K562 (cell line): ENCODE results near the gene YBX2. TPM values are rescaled to one million over a fixed set of nuclear protein-coding genes. Genes with fewer than 3 reads are reported as not detected.

Experiments
- ARID2 ChIP-seq: fragments of 450-650 bp; IDR thresholded peaks from 2 replicates; pipeline ENCODE4 v1.6.1; 2017; ENCODE audit warnings: antibody characterized with exemption, mild to moderate bottlenecking
- BMI1 ChIP-seq: fragments of 150-350 bp; IDR thresholded peaks from 2 replicates; pipeline ENCODE4 v1.6.1; 2014; ENCODE audit warnings: low read length
- CBX8 ChIP-seq: fragments of 200-600 bp; sonication (generic); IDR thresholded peaks from 2 replicates; pipeline ENCODE4 v1.6.1; 2012; ENCODE audit warnings: borderline replicate concordance, mixed run types, low read depth, mild to moderate bottlenecking, moderate library complexity, mixed read lengths, low read length, control low read depth, inconsistent platforms; ENCODE audit not compliant: poor library complexity, severe bottlenecking; ENCODE audit errors: extremely low read depth
- CC2D1A ChIP-seq: fragments of 450-650 bp; IDR thresholded peaks from 2 replicates; pipeline ENCODE4 v1.6.1; 2017; ENCODE audit warnings: mild to moderate bottlenecking
- CTBP1 ChIP-seq: fragments of 450-650 bp; IDR thresholded peaks from 2 replicates; pipeline ENCODE4 v1.6.1; 2016; ENCODE audit warnings: borderline replicate concordance
- NR2C1 ChIP-seq, 2 experiments: fragments of 450-650 bp; IDR thresholded peaks; 2 replicates each; pipeline ENCODE4 v1.6.1; 2017; ENCODE audit warnings: mild to moderate bottlenecking in 2 of 2, antibody characterized with exemption in 1 of 2, inconsistent platforms in 1 of 2, missing compliant biosample characterization in 1 of 2, missing genetic modification characterization in 1 of 2
- PRPF4 ChIP-seq: fragments of 200-400 bp; formaldehyde crosslinking; IDR thresholded peaks from one replicate; pipeline ENCODE4 v1.6.1; 2017; ENCODE audit warnings: low read length, low read depth, mild to moderate bottlenecking; ENCODE audit not compliant: insufficient read depth, poor library complexity, severe bottlenecking
- TRIM24 ChIP-seq, 2 experiments: fragments of 450-650 bp; IDR thresholded peaks; 2 replicates each; pipeline ENCODE4 v1.6.1; 2016
- ZC3H8 ChIP-seq: fragments of 450-650 bp; IDR thresholded peaks from 2 replicates; pipeline ENCODE4 v1.6.1; 2017
- ZFP1 ChIP-seq: fragments of 450-650 bp; formaldehyde crosslinking; IDR thresholded peaks from 2 replicates; pipeline ENCODE4 v1.4.0; 2020; ENCODE audit warnings: mild to moderate bottlenecking, mixed read lengths
- ZFP30 ChIP-seq: fragments of 250-450 bp; sonication (Bioruptor Pico); IDR thresholded peaks from 2 replicates; pipeline ENCODE4 v1.8.0; 2022; ENCODE audit warnings: moderate library complexity, mild to moderate bottlenecking, inconsistent platforms, borderline replicate concordance
- ZNF24 ChIP-seq: fragments of 450-650 bp; IDR thresholded peaks from 2 replicates; pipeline ENCODE4 v1.6.1; 2016
- polyA plus RNA-seq, 8 experiments: library from polyadenylated mRNA; depleted of rRNA in 4 of 8; stranded (reverse) in 5 of 8; unstranded in 3 of 8; fragments of >200 nt; fragmentation: Nextera tagmentation in 2 of 8; fragmentation: Illumina TruSeq in 1 of 8; extraction: Ambion mirVana in 2 of 8; extraction: Trizol in 1 of 8; gene quantifications; 2 replicates each; pipeline versions ENCODE4 v1.2.1 to v1.2.3, GENCODE V29; 2011 to 2014; ENCODE audit warnings: inconsistent platforms in 1 of 8, missing spikeins in 1 of 8
- total RNA-seq, 7 experiments: library from RNA; depleted of rRNA in 6 of 7; stranded (reverse); fragments of >200 nt in 6 of 7; fragmentation: Illumina TruSeq in 2 of 7; extraction: Trizol in 2 of 7; gene quantifications; 2 replicates each; pipeline versions ENCODE4 v1.2.1 to v1.2.3, GENCODE V29; 2011 to 2021; ENCODE audit warnings: low replicate concordance in 1 of 7
- TF ChIP-seq, protein P1 (sequence below): fragments of 250-450 bp; sonication (Bioruptor Pico); IDR thresholded peaks from 2 replicates; pipeline ENCODE4 v1.5.0; 2020; ENCODE audit warnings: mild to moderate bottlenecking, borderline replicate concordance
- TF ChIP-seq, protein P2 (sequence below): fragments of 450-650 bp; IDR thresholded peaks from 2 replicates; pipeline ENCODE4 v1.6.1; 2016; ENCODE audit warnings: missing biosample characterization, missing genetic modification characterization
- TF ChIP-seq, protein P3 (sequence below): IDR thresholded peaks from 3 replicates; pipeline ENCODE4 v1.6.1; 2011; ENCODE audit warnings: borderline replicate concordance, mild to moderate bottlenecking, moderate library complexity; ENCODE audit not compliant: insufficient read length; ENCODE audit errors: extremely low read depth
- TF ChIP-seq, protein P4 (sequence below): fragments of 450-650 bp; IDR thresholded peaks from 2 replicates; pipeline ENCODE4 v1.6.1; 2016; ENCODE audit warnings: borderline replicate concordance
- TF ChIP-seq, protein P5 (sequence below): fragments of 200-800 bp; sonication (Bioruptor generic); IDR thresholded peaks from 2 replicates; pipeline ENCODE4 v1.6.1; 2017; ENCODE audit warnings: missing genetic modification characterization, missing compliant biosample characterization

The YBX2 gene
- total and polyA plus RNA-seq, 9 of the 15 experiments (the other 6 are each of a cell fraction or from before 2014, with no cell fraction given): 0.03 to 0.59 (median 0.27) TPM; not detected in 6

DNA sequence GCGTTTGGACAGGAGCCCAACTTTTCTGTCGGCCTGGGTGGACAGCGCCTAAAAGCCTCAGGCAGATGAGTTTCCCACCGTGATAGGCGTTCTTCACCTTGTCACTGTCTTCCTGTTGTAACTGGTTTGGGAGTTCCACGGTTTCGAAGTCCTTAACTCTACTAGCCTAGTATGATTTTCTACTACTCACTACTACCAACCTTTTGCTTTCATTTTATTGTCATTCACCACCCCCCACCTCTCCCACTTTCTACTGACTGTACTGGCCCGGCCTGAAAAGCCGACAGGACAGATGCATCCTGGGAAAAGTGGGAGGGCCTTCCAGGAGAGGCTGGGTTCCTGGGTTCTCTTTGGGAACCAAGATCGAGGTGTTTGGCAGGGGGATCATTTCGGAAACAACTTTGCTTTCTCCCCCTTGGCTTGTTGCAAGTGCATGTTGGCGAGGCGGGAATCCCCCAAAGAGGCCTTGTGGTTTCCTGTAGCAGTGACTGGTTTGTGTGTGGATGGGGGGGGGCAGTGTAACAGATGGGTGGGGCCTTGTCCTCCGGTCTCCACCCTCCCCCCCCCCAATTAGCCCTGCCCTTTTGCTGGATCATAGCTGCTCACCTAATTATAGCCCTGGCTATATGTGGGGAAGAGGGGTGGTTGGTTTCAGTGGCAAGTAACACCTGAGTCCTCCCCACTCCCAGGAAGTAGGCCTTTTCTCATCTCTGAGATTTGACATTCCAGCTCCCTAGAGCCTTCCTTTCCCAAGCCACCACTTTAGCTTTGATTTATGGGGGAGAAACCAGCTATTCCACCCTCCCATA, 14.4 kb upstream of the YBX2 start (continued):
- TF ChIP-seq, protein P1, sequence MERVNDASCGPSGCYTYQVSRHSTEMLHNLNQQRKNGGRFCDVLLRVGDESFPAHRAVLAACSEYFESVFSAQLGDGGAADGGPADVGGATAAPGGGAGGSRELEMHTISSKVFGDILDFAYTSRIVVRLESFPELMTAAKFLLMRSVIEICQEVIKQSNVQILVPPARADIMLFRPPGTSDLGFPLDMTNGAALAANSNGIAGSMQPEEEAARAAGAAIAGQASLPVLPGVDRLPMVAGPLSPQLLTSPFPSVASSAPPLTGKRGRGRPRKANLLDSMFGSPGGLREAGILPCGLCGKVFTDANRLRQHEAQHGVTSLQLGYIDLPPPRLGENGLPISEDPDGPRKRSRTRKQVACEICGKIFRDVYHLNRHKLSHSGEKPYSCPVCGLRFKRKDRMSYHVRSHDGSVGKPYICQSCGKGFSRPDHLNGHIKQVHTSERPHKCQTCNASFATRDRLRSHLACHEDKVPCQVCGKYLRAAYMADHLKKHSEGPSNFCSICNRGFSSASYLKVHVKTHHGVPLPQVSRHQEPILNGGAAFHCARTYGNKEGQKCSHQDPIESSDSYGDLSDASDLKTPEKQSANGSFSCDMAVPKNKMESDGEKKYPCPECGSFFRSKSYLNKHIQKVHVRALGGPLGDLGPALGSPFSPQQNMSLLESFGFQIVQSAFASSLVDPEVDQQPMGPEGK (CRISPR knock-in tag): no peak
- TF ChIP-seq ZFP30 (CRISPR knock-in tag) (no peak), CTBP1 (no peak), ARID2 (no peak), CC2D1A (no peak), TRIM24 (IDR thresholded peaks at IDR 0.05) (no peak), ZNF24 (no peak), CBX8 (no peak), NR2C1 (IDR thresholded peaks at IDR 0.05) (no peak), NR2C1 (tag; IDR thresholded peaks at IDR 0.05) (no peak), PRPF4 (no peak), ZFP1 (no peak), ZC3H8 (no peak), BMI1 (no peak)
- TF ChIP-seq, protein P2, sequence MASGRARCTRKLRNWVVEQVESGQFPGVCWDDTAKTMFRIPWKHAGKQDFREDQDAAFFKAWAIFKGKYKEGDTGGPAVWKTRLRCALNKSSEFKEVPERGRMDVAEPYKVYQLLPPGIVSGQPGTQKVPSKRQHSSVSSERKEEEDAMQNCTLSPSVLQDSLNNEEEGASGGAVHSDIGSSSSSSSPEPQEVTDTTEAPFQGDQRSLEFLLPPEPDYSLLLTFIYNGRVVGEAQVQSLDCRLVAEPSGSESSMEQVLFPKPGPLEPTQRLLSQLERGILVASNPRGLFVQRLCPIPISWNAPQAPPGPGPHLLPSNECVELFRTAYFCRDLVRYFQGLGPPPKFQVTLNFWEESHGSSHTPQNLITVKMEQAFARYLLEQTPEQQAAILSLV (tag): no peak
- TF ChIP-seq, protein P3, sequence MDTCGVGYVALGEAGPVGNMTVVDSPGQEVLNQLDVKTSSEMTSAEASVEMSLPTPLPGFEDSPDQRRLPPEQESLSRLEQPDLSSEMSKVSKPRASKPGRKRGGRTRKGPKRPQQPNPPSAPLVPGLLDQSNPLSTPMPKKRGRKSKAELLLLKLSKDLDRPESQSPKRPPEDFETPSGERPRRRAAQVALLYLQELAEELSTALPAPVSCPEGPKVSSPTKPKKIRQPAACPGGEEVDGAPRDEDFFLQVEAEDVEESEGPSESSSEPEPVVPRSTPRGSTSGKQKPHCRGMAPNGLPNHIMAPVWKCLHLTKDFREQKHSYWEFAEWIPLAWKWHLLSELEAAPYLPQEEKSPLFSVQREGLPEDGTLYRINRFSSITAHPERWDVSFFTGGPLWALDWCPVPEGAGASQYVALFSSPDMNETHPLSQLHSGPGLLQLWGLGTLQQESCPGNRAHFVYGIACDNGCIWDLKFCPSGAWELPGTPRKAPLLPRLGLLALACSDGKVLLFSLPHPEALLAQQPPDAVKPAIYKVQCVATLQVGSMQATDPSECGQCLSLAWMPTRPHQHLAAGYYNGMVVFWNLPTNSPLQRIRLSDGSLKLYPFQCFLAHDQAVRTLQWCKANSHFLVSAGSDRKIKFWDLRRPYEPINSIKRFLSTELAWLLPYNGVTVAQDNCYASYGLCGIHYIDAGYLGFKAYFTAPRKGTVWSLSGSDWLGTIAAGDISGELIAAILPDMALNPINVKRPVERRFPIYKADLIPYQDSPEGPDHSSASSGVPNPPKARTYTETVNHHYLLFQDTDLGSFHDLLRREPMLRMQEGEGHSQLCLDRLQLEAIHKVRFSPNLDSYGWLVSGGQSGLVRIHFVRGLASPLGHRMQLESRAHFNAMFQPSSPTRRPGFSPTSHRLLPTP: no peak
- TF ChIP-seq, protein P4, sequence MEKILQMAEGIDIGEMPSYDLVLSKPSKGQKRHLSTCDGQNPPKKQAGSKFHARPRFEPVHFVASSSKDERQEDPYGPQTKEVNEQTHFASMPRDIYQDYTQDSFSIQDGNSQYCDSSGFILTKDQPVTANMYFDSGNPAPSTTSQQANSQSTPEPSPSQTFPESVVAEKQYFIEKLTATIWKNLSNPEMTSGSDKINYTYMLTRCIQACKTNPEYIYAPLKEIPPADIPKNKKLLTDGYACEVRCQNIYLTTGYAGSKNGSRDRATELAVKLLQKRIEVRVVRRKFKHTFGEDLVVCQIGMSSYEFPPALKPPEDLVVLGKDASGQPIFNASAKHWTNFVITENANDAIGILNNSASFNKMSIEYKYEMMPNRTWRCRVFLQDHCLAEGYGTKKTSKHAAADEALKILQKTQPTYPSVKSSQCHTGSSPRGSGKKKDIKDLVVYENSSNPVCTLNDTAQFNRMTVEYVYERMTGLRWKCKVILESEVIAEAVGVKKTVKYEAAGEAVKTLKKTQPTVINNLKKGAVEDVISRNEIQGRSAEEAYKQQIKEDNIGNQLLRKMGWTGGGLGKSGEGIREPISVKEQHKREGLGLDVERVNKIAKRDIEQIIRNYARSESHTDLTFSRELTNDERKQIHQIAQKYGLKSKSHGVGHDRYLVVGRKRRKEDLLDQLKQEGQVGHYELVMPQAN: peak; percentile 51
- TF ChIP-seq, protein P5, sequence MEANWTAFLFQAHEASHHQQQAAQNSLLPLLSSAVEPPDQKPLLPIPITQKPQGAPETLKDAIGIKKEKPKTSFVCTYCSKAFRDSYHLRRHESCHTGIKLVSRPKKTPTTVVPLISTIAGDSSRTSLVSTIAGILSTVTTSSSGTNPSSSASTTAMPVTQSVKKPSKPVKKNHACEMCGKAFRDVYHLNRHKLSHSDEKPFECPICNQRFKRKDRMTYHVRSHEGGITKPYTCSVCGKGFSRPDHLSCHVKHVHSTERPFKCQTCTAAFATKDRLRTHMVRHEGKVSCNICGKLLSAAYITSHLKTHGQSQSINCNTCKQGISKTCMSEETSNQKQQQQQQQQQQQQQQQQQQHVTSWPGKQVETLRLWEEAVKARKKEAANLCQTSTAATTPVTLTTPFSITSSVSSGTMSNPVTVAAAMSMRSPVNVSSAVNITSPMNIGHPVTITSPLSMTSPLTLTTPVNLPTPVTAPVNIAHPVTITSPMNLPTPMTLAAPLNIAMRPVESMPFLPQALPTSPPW: peak; percentile 94
